GM18505 (cell line): ENCODE data around the gene ULK2.
"Not testable (repeated sequence)": the region's sequence is repeated elsewhere in the genome, so short reads cannot be mapped to it uniquely, and the experiment has no call there.

Source experiments
- ATAC-seq: cut with Tn5 transposase; IDR thresholded peaks from one replicate; pipeline ENCODE4 v1.9.1; 2021; ENCODE audit not compliant: unreplicated experiment
- POLR2A ChIP-seq: IDR thresholded peaks from 4 replicates; pipeline ENCODE4 v1.6.1; 2011; ENCODE audit warnings: borderline replicate concordance; ENCODE audit not compliant: insufficient read depth, insufficient read length; ENCODE audit errors: extremely low read depth

ULK2 gene

GRCh38 chr17:19883537-19884215 is 15.9 kb upstream of the ULK2 start:
- no peak for ATAC-seq
- no peak for TF ChIP-seq POLR2A

GRCh38 chr17:19880393-19880792 is 12.7 kb upstream of the ULK2 start:
- no peak for TF ChIP-seq POLR2A
- no peak for ATAC-seq

GRCh38 chr17:19877364-19877945 is 9.7 kb upstream of the ULK2 start:
- ATAC-seq = no peak
- TF ChIP-seq POLR2A = no peak

GRCh38 chr17:19876529-19877161 is 8.9 kb upstream of the ULK2 start:
- no peak for ATAC-seq
- no peak for TF ChIP-seq POLR2A

- no peak for ATAC-seq
- TF ChIP-seq POLR2A = no peak
Observed at GRCh38 chr17:19874256-19874655, 6.5 kb upstream of the ULK2 start.

GRCh38 chr17:19873346-19873745 is 5.6 kb upstream of the ULK2 start:
- no peak for ATAC-seq
- TF ChIP-seq POLR2A = no peak

GRCh38 chr17:19868079-19868395 is 301 bp upstream of the ULK2 start:
- no peak for ATAC-seq
- no peak for TF ChIP-seq POLR2A

GRCh38 chr17:19867079-19867328 is 732 bp downstream of the ULK2 start:
- no peak for TF ChIP-seq POLR2A
- peak; percentile 44 for ATAC-seq

- no peak for TF ChIP-seq POLR2A
- ATAC-seq = no peak
Observed at GRCh38 chr17:19865021-19865420, 2.7 kb downstream of the ULK2 start.

GRCh38 chr17:19860647-19861177 is 7.0 kb downstream of the ULK2 start:
- ATAC-seq = not testable (repeated sequence)

GRCh38 chr17:19857640-19858039 is 10.1 kb downstream of the ULK2 start:
- ATAC-seq = no peak
- no peak for TF ChIP-seq POLR2A

GRCh38 chr17:19833914-19834313 is 33.8 kb downstream of the ULK2 start:
- no peak for ATAC-seq
- no peak for TF ChIP-seq POLR2A

GRCh38 chr17:19830061-19830460 is 37.7 kb downstream of the ULK2 start:
- TF ChIP-seq POLR2A = no peak
- no peak for ATAC-seq

- no peak for ATAC-seq
- TF ChIP-seq POLR2A = no peak
Observed at GRCh38 chr17:19812407-19812806, 55.3 kb downstream of the ULK2 start.
